IPS DF 4.7 (cell line): ENCODE results near the gene SMOC2.
"Not testable (repeated sequence)": the region's sequence is repeated elsewhere in the genome, so short reads cannot be mapped to it uniquely, and the experiment has no call there.

Experiments used
- DNase-seq: peaks from one replicate; pipeline ENCODE4 v3.0.0-alpha.2; 2013; ENCODE audit warnings: low spot score; ENCODE audit errors: extremely low read depth

SMOC2 gene

GRCh38 chr6:168571268-168571667 is 130.3 kb downstream of the SMOC2 start:
- DNase-seq = no peak

- not testable (repeated sequence) for DNase-seq
Measured at GRCh38 chr6:168573276-168573835, 132.4 kb downstream of the SMOC2 start.

- DNase-seq = no peak
Measured at GRCh38 chr6:168574075-168574698, 133.2 kb downstream of the SMOC2 start.

- DNase-seq = no peak
Measured at GRCh38 chr6:168574699-168575195, 133.8 kb downstream of the SMOC2 start.

GRCh38 chr6:168575346-168576098 is 134.5 kb downstream of the SMOC2 start:
- DNase-seq = no peak

GRCh38 chr6:168576388-168576787 is 135.4 kb downstream of the SMOC2 start:
- no peak for DNase-seq

GRCh38 chr6:168577496-168577895 is 136.5 kb downstream of the SMOC2 start:
- no peak for DNase-seq

GRCh38 chr6:168578036-168578435 is 137.1 kb downstream of the SMOC2 start:
- DNase-seq = no peak

GRCh38 chr6:168581236-168581635 is 140.3 kb downstream of the SMOC2 start:
- no peak for DNase-seq

GRCh38 chr6:168581706-168582105 is 140.7 kb downstream of the SMOC2 start:
- no peak for DNase-seq

GRCh38 chr6:168582571-168582981 is 141.6 kb downstream of the SMOC2 start:
- no peak for DNase-seq

- no peak for DNase-seq
Measured at GRCh38 chr6:168583126-168583525, 142.1 kb downstream of the SMOC2 start.

- no peak for DNase-seq
Measured at GRCh38 chr6:168583821-168584220, 142.8 kb downstream of the SMOC2 start.

GRCh38 chr6:168584249-168584648 is 143.3 kb downstream of the SMOC2 start:
- no peak for DNase-seq

- DNase-seq = no peak
Measured at GRCh38 chr6:168584671-168585070, 143.7 kb downstream of the SMOC2 start.

- no peak for DNase-seq
Measured at GRCh38 chr6:168585441-168585840, 144.5 kb downstream of the SMOC2 start.

GRCh38 chr6:168589275-168589674 is 148.3 kb downstream of the SMOC2 start:
- no peak for DNase-seq

GRCh38 chr6:168590406-168590805 is 149.4 kb downstream of the SMOC2 start:
- no peak for DNase-seq

GRCh38 chr6:168596344-168596743 is 155.4 kb downstream of the SMOC2 start:
- DNase-seq = no peak

GRCh38 chr6:168597471-168597875 is 156.5 kb downstream of the SMOC2 start:
- DNase-seq = no peak

GRCh38 chr6:168598251-168599117 is 157.5 kb downstream of the SMOC2 start:
- no peak for DNase-seq

- DNase-seq = no peak
Measured at GRCh38 chr6:168599118-168599494, 158.1 kb downstream of the SMOC2 start.
